ENCODE results near the gene F3. TPM values are rescaled to one million over a fixed set of nuclear protein-coding genes. Genes with fewer than 3 reads are reported as not detected.

The F3 gene
- polyA plus RNA-seq, 1 donor (not counting 4 experiments of a cell fraction or from before 2014, with no cell fraction given) = 1,409 TPM

- TF ChIP-seq, protein P1, sequence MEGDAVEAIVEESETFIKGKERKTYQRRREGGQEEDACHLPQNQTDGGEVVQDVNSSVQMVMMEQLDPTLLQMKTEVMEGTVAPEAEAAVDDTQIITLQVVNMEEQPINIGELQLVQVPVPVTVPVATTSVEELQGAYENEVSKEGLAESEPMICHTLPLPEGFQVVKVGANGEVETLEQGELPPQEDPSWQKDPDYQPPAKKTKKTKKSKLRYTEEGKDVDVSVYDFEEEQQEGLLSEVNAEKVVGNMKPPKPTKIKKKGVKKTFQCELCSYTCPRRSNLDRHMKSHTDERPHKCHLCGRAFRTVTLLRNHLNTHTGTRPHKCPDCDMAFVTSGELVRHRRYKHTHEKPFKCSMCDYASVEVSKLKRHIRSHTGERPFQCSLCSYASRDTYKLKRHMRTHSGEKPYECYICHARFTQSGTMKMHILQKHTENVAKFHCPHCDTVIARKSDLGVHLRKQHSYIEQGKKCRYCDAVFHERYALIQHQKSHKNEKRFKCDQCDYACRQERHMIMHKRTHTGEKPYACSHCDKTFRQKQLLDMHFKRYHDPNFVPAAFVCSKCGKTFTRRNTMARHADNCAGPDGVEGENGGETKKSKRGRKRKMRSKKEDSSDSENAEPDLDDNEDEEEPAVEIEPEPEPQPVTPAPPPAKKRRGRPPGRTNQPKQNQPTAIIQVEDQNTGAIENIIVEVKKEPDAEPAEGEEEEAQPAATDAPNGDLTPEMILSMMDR (optimal IDR thresholded peaks at IDR 0.05 in 1 of 3, IDR thresholded peaks at IDR 0.05 in 1 of 3, conservative IDR thresholded peaks at IDR 0.05 in 1 of 3; ENCODE audit: extremely low read depth in 1 of 3, insufficient read depth in 2 of 3, low read length in 3 of 3) = no peak
- no peak for TF ChIP-seq EZH2 (IDR thresholded peaks at IDR 0.05; ENCODE audit: low read length)
- no peaks in the 10 kb centered on the region for H3K9me1 ChIP-seq (ENCODE audit: control insufficient read depth, extremely low read depth, insufficient read depth, low read length)
- no peak overlapping the region for H3K4me3 ChIP-seq (ENCODE audit: control insufficient read depth in 2 of 3, extremely low read depth in 1 of 3, insufficient read depth in 2 of 3, low read depth in 1 of 3, low read length in 3 of 3)
- H3K4me1 ChIP-seq (ENCODE audit: control insufficient read depth, extremely low read depth, insufficient read depth, low read length) = peaks cover 50% of the 10 kb centered on the region
- H3K27ac ChIP-seq (ENCODE audit: control insufficient read depth, insufficient read depth, low read length) = no peak overlapping the region
- no peaks in the 10 kb centered on the region for H3K79me2 ChIP-seq (ENCODE audit: control insufficient read depth, insufficient read depth, low read length)
- H3K36me3 ChIP-seq (ENCODE audit: control insufficient read depth in 2 of 2, extremely low read depth in 1 of 2, insufficient read depth in 2 of 2, low read length in 2 of 2) = no peaks in the 10 kb centered on the region
- no peaks in the 10 kb centered on the region for H3K9me3 ChIP-seq (ENCODE audit: control insufficient read depth, low read depth, low read length)
- no peaks in the 10 kb centered on the region for H3K27me3 ChIP-seq (ENCODE audit: control insufficient read depth, extremely low read depth, insufficient read depth, low read length)
- DNase-seq (ENCODE audit: low read depth, low spot score) (no peak), FAIRE-seq (peak; percentile 13)
- no peak overlapping the region for H3K4me2 ChIP-seq (ENCODE audit: control insufficient read depth, extremely low read depth, insufficient read depth, low read depth, low read length)
- no peak overlapping the region for H2AFZ ChIP-seq (ENCODE audit: control insufficient read depth, low read length)
- dilution Hi-C loops (cut with MboI; ENCODE audit: extremely low pct_ligation_motif_present, low sequenced_read_pairs) = no loop called here
- no peak overlapping the region for H3K9ac ChIP-seq (ENCODE audit: control insufficient read depth, extremely low read depth, insufficient read depth, low read length)
- no peaks in the 10 kb centered on the region for H4K20me1 ChIP-seq (ENCODE audit: control insufficient read depth, extremely low read depth, insufficient read depth, low read length)
Observed at GRCh38 chr1:94555091-94555490, 13.5 kb upstream of the F3 start.

DNA sequence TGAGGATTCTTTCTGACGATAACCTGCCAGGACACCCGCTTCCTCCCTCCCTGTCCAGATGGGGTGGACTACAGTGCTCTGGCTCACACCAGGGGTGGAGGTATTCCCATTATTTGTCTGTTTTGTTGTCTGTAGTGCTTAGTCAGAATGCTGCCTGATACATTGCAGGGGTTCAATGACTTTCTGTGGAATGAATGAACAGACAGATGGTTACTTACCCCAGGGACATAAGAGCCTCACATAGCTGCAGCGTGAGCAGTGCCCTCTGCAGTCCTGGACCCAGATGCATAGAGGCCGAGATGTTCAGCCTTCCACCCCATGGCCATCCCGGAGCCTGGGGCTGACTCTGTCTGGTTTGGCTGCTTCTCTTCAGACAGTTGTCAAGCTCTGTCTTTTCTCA, 13.0 kb upstream of the F3 start:
- Histone ChIP-seq H4K20me1 (ENCODE audit: control insufficient read depth, extremely low read depth, insufficient read depth, low read length) (no peaks in the 10 kb centered on the region), H3K27me3 (ENCODE audit: control insufficient read depth, extremely low read depth, insufficient read depth, low read length) (no peaks in the 10 kb centered on the region), H3K4me3 (ENCODE audit: control insufficient read depth in 2 of 3, extremely low read depth in 1 of 3, insufficient read depth in 2 of 3, low read depth in 1 of 3, low read length in 3 of 3) (no peak overlapping the region), H3K27ac (ENCODE audit: control insufficient read depth, insufficient read depth, low read length) (no peak overlapping the region), H2AFZ (ENCODE audit: control insufficient read depth, low read length) (no peak overlapping the region), H3K79me2 (ENCODE audit: control insufficient read depth, insufficient read depth, low read length) (no peaks in the 10 kb centered on the region), H3K9me3 (ENCODE audit: control insufficient read depth, low read depth, low read length) (no peaks in the 10 kb centered on the region), H3K9ac (ENCODE audit: control insufficient read depth, extremely low read depth, insufficient read depth, low read length) (no peak overlapping the region), H3K9me1 (ENCODE audit: control insufficient read depth, extremely low read depth, insufficient read depth, low read length) (no peaks in the 10 kb centered on the region), H3K36me3 (ENCODE audit: control insufficient read depth in 2 of 2, extremely low read depth in 1 of 2, insufficient read depth in 2 of 2, low read length in 2 of 2) (no peaks in the 10 kb centered on the region), H3K4me1 (ENCODE audit: control insufficient read depth, extremely low read depth, insufficient read depth, low read length) (peaks cover 51% of the 10 kb centered on the region), H3K4me2 (ENCODE audit: control insufficient read depth, extremely low read depth, insufficient read depth, low read depth, low read length) (no peak overlapping the region)
- DNase-seq (ENCODE audit: low read depth, low spot score) (no peak), FAIRE-seq (no peak)
- TF ChIP-seq EZH2 (IDR thresholded peaks at IDR 0.05; ENCODE audit: low read length) = no peak
- TF ChIP-seq, protein P1 (optimal IDR thresholded peaks at IDR 0.05 in 1 of 3, IDR thresholded peaks at IDR 0.05 in 1 of 3, conservative IDR thresholded peaks at IDR 0.05 in 1 of 3; ENCODE audit: extremely low read depth in 1 of 3, insufficient read depth in 2 of 3, low read length in 3 of 3) = no peak
- dilution Hi-C loops (cut with MboI; ENCODE audit: extremely low pct_ligation_motif_present, low sequenced_read_pairs) = no loop called here
